ENCODE results near the gene MINPP1.
"Not testable (repeated sequence)": the region's sequence is repeated elsewhere in the genome, so short reads cannot be mapped to it uniquely, and the experiment has no call there.

The MINPP1 gene, protein sequence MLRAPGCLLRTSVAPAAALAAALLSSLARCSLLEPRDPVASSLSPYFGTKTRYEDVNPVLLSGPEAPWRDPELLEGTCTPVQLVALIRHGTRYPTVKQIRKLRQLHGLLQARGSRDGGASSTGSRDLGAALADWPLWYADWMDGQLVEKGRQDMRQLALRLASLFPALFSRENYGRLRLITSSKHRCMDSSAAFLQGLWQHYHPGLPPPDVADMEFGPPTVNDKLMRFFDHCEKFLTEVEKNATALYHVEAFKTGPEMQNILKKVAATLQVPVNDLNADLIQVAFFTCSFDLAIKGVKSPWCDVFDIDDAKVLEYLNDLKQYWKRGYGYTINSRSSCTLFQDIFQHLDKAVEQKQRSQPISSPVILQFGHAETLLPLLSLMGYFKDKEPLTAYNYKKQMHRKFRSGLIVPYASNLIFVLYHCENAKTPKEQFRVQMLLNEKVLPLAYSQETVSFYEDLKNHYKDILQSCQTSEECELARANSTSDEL

DNA sequence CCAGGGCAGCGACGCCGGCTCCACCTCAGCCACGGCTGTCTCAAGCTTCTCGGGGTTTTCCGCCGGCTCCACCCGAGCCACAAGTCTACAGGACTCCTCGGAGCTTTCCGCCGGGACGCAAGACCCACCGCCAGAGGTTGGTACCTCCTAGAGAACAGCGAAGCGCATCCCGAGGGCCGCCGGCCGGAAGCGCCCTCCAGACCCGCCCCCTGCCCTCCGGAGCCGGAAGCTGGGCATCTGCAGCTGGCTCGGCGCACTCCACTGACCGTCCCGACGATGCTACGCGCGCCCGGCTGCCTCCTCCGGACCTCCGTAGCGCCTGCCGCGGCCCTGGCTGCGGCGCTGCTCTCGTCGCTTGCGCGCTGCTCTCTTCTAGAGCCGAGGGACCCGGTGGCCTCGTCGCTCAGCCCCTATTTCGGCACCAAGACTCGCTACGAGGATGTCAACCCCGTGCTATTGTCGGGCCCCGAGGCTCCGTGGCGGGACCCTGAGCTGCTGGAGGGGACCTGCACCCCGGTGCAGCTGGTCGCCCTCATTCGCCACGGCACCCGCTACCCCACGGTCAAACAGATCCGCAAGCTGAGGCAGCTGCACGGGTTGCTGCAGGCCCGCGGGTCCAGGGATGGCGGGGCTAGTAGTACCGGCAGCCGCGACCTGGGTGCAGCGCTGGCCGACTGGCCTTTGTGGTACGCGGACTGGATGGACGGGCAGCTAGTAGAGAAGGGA, at the start of gene MINPP1:
Gene MINPP1, plus strand, starts transcription at position 254 of the 726 bp plus-strand sequence. Its CDS starts 23 bp downstream, at position 277.
- TF ChIP-seq, protein P1, sequence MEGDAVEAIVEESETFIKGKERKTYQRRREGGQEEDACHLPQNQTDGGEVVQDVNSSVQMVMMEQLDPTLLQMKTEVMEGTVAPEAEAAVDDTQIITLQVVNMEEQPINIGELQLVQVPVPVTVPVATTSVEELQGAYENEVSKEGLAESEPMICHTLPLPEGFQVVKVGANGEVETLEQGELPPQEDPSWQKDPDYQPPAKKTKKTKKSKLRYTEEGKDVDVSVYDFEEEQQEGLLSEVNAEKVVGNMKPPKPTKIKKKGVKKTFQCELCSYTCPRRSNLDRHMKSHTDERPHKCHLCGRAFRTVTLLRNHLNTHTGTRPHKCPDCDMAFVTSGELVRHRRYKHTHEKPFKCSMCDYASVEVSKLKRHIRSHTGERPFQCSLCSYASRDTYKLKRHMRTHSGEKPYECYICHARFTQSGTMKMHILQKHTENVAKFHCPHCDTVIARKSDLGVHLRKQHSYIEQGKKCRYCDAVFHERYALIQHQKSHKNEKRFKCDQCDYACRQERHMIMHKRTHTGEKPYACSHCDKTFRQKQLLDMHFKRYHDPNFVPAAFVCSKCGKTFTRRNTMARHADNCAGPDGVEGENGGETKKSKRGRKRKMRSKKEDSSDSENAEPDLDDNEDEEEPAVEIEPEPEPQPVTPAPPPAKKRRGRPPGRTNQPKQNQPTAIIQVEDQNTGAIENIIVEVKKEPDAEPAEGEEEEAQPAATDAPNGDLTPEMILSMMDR (conservative IDR thresholded peaks at IDR 0.05; ENCODE audit: low read depth, low read length) = peak; percentile 12
- peak; percentile 82 for DNase-seq (ENCODE audit: low read depth)
- peak within 1 kb of the TSS; percentile 88 for H3K4me3 ChIP-seq (ENCODE audit: low read depth, low read length)

DNA sequence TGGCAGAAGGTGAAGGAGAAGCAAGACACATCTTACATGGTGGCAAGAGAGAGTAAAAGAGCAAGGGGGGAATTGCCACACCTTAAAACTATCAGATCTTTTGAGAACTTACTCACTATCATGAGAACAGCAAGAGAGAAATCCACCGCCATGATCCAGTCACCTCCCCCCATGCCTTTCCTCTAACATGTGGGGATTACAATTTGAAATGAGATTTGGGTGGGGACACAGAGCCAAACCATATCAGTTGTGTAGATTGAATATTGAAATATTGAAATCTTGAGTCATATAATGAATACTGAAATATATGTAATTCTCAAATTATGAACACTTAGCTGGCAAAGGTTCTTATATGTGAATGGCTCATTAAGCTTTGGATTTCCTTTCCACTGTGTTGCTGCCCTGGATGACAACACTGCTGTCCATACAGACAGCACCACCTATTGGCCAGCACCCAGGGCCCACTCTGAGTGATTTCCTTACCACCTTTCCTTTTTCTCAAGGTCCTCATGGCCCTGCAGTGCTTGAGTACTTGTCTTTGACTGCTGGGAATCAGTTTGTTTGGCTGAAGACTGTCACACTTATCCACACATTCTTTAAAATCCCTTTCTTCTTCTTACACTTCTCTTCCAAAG, 48.0 kb upstream of the MINPP1 start:
- not testable (repeated sequence) for DNase-seq (ENCODE audit: low read depth); H3K4me3 ChIP-seq (ENCODE audit: low read depth, low read length)

DNA sequence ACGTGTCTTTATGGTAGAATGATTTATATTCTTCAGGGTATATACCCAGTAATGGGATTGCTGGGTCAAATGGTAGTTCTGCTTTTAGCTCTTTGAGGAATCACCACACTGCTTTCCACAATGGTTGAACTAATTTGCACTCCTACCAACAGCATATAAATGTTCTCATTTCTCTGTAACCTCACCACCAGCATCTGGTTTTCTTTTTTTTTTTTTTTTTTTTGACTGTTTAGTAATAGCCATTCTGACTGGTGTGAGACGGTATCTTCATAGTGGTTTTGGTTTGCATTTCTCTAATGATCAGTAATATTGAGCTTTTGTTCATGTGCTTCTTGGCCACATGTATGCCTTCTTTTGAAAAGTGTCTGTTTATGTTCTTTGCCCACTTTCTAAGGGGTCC, 42.9 kb upstream of the MINPP1 start:
- DNase-seq (ENCODE audit: low read depth); H3K4me3 ChIP-seq (ENCODE audit: low read depth, low read length): not testable (repeated sequence)

DNA sequence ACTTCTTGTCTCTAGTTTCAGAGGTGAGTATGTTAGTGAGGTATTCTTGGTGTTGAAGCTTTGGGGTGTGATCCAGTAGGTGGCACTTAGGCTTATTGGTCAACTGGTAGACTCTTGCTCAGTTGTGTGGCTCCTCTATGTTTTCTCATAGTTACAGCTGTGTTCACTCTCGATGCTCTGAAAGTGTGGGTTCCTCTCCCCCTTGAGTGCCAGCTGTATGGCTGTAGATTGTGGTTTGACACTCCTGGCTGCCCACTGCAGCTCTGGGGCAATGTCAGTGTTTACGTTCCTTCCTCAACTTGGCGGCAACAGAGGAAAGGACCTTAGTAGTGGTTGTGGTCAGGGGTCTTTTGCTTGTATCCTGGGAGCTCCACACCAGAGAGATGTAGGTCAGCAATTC, 37.8 kb upstream of the MINPP1 start:
- H3K4me3 ChIP-seq (ENCODE audit: low read depth, low read length); DNase-seq (ENCODE audit: low read depth): not testable (repeated sequence)

DNA sequence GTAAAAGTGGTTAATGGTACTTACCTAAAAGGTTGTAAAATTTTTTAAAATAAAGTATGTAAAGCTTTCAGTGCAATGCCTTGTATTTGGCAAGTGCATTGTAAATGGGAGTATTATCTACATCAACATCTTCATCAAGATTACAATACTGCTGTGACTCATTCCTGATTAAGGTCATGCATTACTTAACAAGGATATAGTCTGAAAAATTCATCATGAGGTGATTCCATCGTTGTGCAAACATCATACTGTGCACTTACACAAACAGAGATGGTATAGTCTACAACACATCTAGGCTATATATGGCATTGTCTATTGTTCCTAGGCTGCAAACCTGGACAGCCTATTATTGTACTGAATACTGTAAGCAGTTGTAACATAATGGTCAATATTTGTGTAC, 16.0 kb upstream of the MINPP1 start:
- DNase-seq (ENCODE audit: low read depth); H3K4me3 ChIP-seq (ENCODE audit: low read depth, low read length): not testable (repeated sequence)

DNA sequence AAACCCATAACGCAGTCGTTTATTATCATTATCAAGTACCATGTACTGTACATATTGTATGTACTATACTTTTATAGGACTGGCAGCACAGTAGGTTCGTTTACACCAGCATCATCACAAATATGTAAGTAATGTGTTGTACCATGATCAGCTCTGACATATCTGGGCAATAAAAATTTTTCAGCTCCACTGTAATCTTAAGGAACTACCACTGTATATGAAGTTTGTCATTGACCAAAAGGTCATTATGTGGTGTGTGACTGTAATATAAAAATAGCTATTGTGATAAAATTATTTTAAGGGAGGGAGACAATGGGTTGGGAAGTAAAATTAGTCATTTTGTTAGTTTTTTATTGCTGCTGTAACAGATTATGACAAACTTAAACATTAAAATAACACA, 14.4 kb upstream of the MINPP1 start:
- H3K4me3 ChIP-seq (ENCODE audit: low read depth, low read length); DNase-seq (ENCODE audit: low read depth): not testable (repeated sequence)

DNA sequence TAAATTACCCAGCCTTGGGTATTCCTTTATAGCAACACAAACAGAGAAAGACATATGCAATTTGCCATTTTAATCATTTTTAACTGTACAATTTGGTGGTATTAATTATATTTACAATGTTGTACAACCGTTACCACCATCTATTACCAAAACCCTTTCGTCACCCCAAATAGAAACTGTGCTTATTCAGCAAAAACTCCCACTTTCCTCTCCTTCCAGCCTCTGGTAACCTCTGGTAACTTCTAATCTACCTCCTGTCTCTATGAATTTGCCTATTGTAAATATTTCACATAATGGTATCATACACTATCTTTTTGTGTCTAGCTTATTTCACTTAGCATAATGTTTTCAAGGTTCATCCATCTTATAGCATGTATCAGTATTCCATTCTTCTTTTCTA, 12.2 kb upstream of the MINPP1 start:
- DNase-seq (ENCODE audit: low read depth); H3K4me3 ChIP-seq (ENCODE audit: low read depth, low read length): not testable (repeated sequence)

DNA sequence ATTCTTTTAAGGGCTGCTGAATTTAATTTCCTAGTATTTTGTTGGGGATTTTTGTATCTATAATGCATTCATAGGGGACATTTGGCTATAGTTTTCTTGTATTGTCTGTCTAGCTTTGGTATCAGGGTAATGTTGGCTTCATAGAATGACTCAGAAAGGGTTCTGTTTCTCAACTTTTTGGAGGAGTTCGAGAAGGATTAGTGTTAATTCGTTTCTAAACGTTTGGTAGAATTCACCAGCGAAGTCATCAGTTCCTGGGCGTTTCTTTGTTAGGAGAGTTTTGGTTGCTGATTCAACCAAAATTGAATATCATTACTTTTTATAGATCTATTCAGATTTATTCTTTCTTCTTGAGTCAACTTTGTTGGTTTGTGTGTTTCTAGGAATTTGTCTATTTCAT, 9.2 kb upstream of the MINPP1 start:
- H3K4me3 ChIP-seq (ENCODE audit: low read depth, low read length); DNase-seq (ENCODE audit: low read depth): not testable (repeated sequence)

DNA sequence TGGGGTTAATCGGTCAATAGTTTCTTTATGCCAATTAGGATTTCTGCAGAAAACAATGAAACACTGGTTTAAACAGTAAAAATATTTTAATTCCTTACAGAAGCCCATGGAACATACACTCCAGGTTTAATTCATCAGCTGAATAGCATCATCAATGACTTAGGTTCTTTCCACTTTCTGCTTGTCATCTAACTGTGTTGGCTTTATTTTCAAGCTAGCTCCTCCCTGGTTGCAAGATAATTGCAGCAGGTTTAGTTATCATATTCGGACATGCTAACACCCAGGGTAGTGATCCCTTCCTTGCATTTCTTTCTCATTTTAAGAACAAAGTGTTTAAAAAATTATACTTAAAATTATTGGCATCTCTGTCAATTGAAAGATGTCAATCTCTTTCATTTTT, 7.3 kb upstream of the MINPP1 start:
- DNase-seq (ENCODE audit: low read depth); H3K4me3 ChIP-seq (ENCODE audit: low read depth, low read length): not testable (repeated sequence)

DNA sequence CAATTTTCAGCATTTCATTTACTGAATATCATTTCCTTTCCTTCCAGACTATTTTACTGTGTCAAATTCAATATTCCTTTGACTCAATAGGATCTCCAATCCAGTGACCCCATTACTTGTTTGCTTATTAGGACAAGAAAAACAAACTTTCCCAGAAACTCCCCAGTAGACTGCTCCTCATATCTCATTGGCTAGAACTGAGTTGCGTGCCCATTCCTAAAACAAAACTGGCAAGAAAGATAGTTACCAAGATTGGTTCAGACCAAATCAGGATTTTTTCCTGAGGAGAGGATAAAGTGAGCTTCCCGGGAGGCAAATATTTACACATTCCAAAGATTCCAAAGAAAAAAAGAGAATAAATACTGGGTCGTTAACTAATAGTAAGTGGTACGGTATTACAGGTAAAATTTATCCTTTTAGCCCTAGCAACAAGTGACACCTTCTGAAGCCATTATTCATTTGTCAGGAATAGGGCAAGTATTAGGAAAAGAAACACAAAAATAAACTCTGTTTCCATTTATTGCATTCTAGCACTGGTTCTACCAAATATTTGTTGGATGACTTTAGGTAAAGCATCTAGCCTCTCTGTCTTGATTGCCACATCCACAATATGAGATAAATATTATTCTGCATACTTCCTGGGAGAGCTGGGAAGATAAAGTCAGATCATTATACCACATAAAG, 6.4 kb upstream of the MINPP1 start:
- DNase-seq (ENCODE audit: low read depth) = peak; percentile 16

DNA sequence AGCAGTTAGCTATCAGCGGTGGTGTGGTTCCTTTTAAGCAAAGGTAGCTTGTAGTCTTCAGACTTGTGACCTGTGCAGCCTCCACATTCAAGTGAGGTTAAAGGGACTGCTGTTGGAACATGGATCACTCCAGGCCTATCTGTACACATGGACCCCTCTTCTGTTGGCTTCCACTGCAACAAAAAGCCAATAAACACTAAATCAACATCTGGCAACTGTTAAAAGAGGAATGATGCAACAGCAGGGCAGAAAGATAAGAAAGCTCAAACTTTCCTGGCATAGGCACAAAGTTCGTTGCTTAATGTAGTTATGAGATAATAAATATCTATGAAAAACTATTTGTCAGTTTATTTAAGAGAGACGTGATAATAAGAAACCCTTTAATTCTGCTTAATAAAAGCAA, 4.0 kb upstream of the MINPP1 start:
- H3K4me3 ChIP-seq (ENCODE audit: low read depth, low read length) = no peak overlapping the region
- TF ChIP-seq, protein P1 (conservative IDR thresholded peaks at IDR 0.05; ENCODE audit: low read depth, low read length) = no peak
- peak; percentile 44 for DNase-seq (ENCODE audit: low read depth)

More for the DNA sequence above, 6.4 kb upstream of the MINPP1 start:
- H3K4me3 ChIP-seq (ENCODE audit: low read depth, low read length) = not testable (repeated sequence)

Data from choroid plexus epithelial cell (primary cell).